Caco-2 (cell line): ENCODE data around the gene RUNX2. TPM values are rescaled to one million over a fixed set of nuclear protein-coding genes. Genes with fewer than 3 reads are reported as not detected.

Experiments used
- BruUV-seq: library from RNA; stranded (reverse); fragments of 400-500 nt; replicated peaks from 2 replicates; lab custom pipeline; 2021; lab: Mats Ljungman, UMichigan
- CTCF ChIA-PET: fragments of 300-600 bp; sonication (Branson Sonifier 250); formaldehyde crosslinking; loops from one replicate; lab custom pipeline; 2022; ENCODE audit warnings: antibody characterized with exemption; lab: Charles Lee
- POLR2A ChIA-PET: fragments of 300-600 bp; sonication (Branson Sonifier 250); formaldehyde crosslinking; loops from one replicate; lab custom pipeline; 2022; ENCODE audit warnings: antibody characterized with exemption; lab: Charles Lee
- DNase-seq, 2 experiments: peaks; one replicate each; pipeline versions ENCODE4 v3.0.0 to v3.0.0-alpha.2; 2020 to 2022
- H3K27me3 ChIP-seq: replicated peaks from 2 replicates; pipeline ENCODE4 v1.6.0; 2011; ENCODE audit warnings: low read length; ENCODE audit not compliant: control insufficient read depth, insufficient read depth
- H3K36me3 ChIP-seq: 2 replicates; pipeline ENCODE4 v1.5.1; 2011; ENCODE audit warnings: low read length; ENCODE audit not compliant: control insufficient read depth, insufficient read depth
- H3K4me1 ChIP-seq: fragments of 250-450 bp; sonication (Bioruptor Pico); 2 replicates; pipeline ENCODE4 v1.5.1; 2020; ENCODE audit warnings: mild to moderate bottlenecking
- H3K4me3 ChIP-seq: 2 replicates; pipeline ENCODE4 v1.5.1; 2011; ENCODE audit warnings: low read depth, mild to moderate bottlenecking, control low read depth, low read length
- H3K9me3 ChIP-seq: fragments of 250-450 bp; sonication (Bioruptor Pico); 2 replicates; pipeline ENCODE4 v1.5.1; 2020; ENCODE audit warnings: mild to moderate bottlenecking, moderate library complexity
- H3K27ac Mint-ChIP-seq: one replicate; pipeline ENCODE4 v1.8.0; 2022; ENCODE audit warnings: mixed read lengths; ENCODE audit not compliant: unreplicated experiment
- H3K27me3 Mint-ChIP-seq: one replicate; pipeline ENCODE4 v1.8.0; 2022; ENCODE audit warnings: mixed read lengths; ENCODE audit not compliant: insufficient read depth, unreplicated experiment
- H3K36me3 Mint-ChIP-seq: one replicate; pipeline ENCODE4 v1.8.0; 2022; ENCODE audit warnings: mild to moderate bottlenecking, mixed read lengths; ENCODE audit not compliant: insufficient read depth, unreplicated experiment
- H3K4me1 Mint-ChIP-seq: one replicate; pipeline ENCODE4 v1.8.0; 2022; ENCODE audit warnings: low read depth, mixed read lengths; ENCODE audit not compliant: unreplicated experiment
- H3K4me3 Mint-ChIP-seq: one replicate; pipeline ENCODE4 v1.8.0; 2022; ENCODE audit warnings: mild to moderate bottlenecking, moderate library complexity, mixed read lengths; ENCODE audit not compliant: unreplicated experiment
- H3K9me3 Mint-ChIP-seq: one replicate; pipeline ENCODE4 v1.8.0; 2022; ENCODE audit warnings: mixed read lengths; ENCODE audit not compliant: unreplicated experiment
- intact Hi-C: fragments of 100-400 bp; cut with micrococcal nuclease; formaldehyde crosslinking; loops from one replicate; pipeline ENCODE4 v1.10.0; 2022; ENCODE audit not compliant: unreplicated experiment
- total RNA-seq: library from RNA; stranded (reverse); gene quantifications from 2 replicates; pipeline ENCODE4 v1.2.3, GENCODE V29; 2022
- TF ChIP-seq, protein P1 (sequence below), 2 experiments: fragments of 200-600 bp in 1 of 2; IDR thresholded peaks; 1 replicate in 1 of 2; 2 replicates in 1 of 2; pipeline versions ENCODE4 v1.5.1 to v1.8.0; 2011 to 2022; ENCODE audit warnings: antibody characterized with exemption in 1 of 2, control low read depth in 1 of 2, inconsistent platforms in 1 of 2, low read depth in 1 of 2, low read length in 1 of 2, mild to moderate bottlenecking in 1 of 2, moderate library complexity in 1 of 2; ENCODE audit not compliant: insufficient read depth in 1 of 2, severe bottlenecking in 1 of 2, unreplicated experiment in 1 of 2

The RUNX2 gene
- total RNA-seq, 1 experiment from 2014 or later, result not detected

DNA sequence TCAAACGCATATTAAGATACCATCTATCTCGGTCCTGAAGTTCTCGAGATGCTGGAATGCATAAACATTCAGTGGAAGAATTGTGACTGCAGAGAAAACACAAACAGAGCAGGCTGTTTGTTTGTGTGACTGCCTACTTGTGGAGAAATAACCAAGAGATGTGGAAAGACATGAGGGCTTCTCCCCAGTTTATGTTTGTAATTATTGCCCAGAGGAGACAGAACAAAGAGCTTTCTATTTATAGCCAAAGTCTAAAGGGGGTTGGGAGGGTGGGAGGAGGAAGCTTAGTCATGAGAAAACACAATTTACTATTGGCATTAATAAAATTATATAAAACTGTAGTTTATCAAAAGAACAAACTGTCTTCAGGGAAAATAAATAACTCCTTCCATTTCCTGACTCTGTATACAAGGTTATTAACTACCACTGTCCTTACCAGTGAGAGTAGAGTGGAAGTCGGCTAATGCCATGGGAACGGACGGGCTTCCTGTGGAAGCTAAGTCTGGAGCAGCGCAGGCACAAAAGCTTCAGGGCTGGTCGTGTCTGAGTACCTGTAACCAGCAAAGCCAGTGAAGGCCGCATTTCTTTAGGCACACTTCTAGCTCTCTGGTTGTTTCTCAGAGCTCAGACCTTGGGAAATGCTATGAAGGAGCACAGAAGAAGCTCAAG is 249.8 kb downstream of the RUNX2 start:
- Mint-ChIP-seq H3K27me3 (no peaks in the 10 kb centered on the region), H3K4me1 (no peaks in the 10 kb centered on the region), H3K36me3 (no peaks in the 10 kb centered on the region), H3K9me3 (peaks cover 9% of the 10 kb centered on the region), H3K4me3 (no peak overlapping the region), H3K27ac (no peak overlapping the region)
- TF ChIP-seq, protein P1, sequence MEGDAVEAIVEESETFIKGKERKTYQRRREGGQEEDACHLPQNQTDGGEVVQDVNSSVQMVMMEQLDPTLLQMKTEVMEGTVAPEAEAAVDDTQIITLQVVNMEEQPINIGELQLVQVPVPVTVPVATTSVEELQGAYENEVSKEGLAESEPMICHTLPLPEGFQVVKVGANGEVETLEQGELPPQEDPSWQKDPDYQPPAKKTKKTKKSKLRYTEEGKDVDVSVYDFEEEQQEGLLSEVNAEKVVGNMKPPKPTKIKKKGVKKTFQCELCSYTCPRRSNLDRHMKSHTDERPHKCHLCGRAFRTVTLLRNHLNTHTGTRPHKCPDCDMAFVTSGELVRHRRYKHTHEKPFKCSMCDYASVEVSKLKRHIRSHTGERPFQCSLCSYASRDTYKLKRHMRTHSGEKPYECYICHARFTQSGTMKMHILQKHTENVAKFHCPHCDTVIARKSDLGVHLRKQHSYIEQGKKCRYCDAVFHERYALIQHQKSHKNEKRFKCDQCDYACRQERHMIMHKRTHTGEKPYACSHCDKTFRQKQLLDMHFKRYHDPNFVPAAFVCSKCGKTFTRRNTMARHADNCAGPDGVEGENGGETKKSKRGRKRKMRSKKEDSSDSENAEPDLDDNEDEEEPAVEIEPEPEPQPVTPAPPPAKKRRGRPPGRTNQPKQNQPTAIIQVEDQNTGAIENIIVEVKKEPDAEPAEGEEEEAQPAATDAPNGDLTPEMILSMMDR (IDR thresholded peaks at IDR 0.05; ENCODE audit: insufficient read depth in 1 of 2, low read depth in 1 of 2, low read length in 1 of 2, severe bottlenecking in 1 of 2, unreplicated experiment in 1 of 2), result no peak
- Histone ChIP-seq H3K27me3 (no peaks in the 10 kb centered on the region), H3K36me3 (no peaks in the 10 kb centered on the region), H3K4me1 (no peaks in the 10 kb centered on the region), H3K4me3 (no peak overlapping the region), H3K9me3 (no peaks in the 10 kb centered on the region)
- POLR2A ChIA-PET, result no interaction called here
- no TSS peak for BruUV-seq
- CTCF ChIA-PET, result no interaction called here
- DNase-seq, result no peak
- intact Hi-C loops, result no loop called here

DNA sequence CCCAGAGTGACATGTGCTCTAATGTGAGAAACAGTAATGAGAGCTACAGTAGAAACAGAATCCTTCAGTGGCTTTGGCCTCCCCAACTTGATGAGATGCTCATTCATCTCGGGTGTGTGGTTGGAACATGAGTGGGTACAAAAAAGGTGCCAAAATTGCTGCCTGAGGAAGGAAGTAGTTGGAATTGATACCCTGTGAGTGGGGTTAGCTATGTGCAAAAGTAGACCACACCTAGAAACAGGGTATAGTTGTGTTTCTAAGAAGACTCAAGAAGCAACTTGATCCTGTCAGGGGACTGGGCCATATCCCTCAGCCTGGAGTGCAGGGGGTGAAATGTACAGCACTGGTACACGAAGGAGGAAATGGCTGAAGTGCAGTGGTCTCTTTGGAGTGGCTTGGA is 256.0 kb downstream of the RUNX2 start:
- TF ChIP-seq, protein P1 (IDR thresholded peaks at IDR 0.05; ENCODE audit: insufficient read depth in 1 of 2, low read depth in 1 of 2, low read length in 1 of 2, severe bottlenecking in 1 of 2, unreplicated experiment in 1 of 2), result no peak
- Histone ChIP-seq H3K4me1 (peaks cover 10% of the 10 kb centered on the region), H3K4me3 (no peak overlapping the region), H3K36me3 (no peaks in the 10 kb centered on the region), H3K9me3 (no peaks in the 10 kb centered on the region), H3K27me3 (no peaks in the 10 kb centered on the region)
- intact Hi-C loops, result no loop called here
- Mint-ChIP-seq H3K4me1 (no peaks in the 10 kb centered on the region), H3K27ac (no peak overlapping the region), H3K27me3 (no peaks in the 10 kb centered on the region), H3K9me3 (peaks cover 9% of the 10 kb centered on the region), H3K36me3 (no peaks in the 10 kb centered on the region), H3K4me3 (no peak overlapping the region)
- no peak for DNase-seq
- BruUV-seq, result no TSS peak
- ChIA-PET POLR2A (no interaction called here), CTCF (no interaction called here)

DNA sequence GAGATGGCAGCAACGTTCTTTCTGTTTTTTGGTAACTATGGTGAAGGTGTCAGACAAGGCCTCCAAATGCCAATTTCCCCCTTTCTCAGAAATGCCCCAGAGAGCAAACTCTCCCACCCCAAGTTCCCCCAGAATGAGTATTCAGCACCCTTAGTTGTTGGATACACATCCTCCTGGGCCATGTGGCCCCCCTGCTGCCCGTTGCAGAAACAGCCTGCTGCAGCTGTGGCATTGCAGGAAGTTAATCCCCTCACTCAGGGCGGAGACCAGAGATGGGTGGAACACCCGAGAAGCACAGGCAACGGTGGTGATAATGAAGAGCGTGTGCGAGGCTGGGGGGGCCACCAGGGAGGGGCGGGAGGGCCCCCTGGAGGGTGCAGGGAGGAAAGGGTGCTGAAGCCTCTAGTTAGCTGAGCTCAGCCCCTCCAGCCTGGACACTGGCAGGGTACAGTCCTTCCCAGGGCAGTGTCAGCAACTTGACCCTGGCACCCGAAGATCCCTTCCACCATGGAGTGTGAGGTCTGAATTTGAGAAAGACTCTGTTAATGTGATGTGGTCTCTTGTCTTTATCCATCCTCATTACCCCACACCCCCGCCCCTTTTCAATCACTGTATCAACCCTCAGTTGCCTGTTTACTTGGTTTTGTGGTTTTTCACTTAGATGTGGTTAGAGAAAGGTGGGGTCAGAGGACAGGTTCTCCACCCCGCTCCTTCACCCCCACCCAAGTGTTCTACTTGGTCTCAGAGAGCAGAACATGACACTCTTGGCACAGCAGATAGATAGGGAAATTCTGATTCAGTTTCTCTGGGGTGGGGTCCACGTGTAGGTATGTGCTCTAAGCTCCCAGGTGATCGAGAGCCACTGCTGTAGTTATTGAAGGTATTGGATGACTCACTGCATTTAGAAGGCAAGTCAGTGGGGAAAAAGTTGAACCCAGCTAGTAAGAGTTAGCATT is 258.4 kb downstream of the RUNX2 start:
- CTCF ChIA-PET, result no interaction called here
- no peak overlapping the region for H3K27ac Mint-ChIP-seq
- intact Hi-C loops, result no loop called here
- peaks cover 10% of the 10 kb centered on the region for H3K4me1 ChIP-seq
- no peaks in the 10 kb centered on the region for H3K27me3 ChIP-seq
- H3K4me1 Mint-ChIP-seq, result no peaks in the 10 kb centered on the region
- no peaks in the 10 kb centered on the region for H3K36me3 Mint-ChIP-seq
- POLR2A ChIA-PET, result no interaction called here
- no peak for DNase-seq
- peaks cover 9% of the 10 kb centered on the region for H3K9me3 Mint-ChIP-seq
- no peaks in the 10 kb centered on the region for H3K36me3 ChIP-seq
- H3K4me3 ChIP-seq, result no peak overlapping the region
- no TSS peak for BruUV-seq
- TF ChIP-seq, protein P1 (IDR thresholded peaks at IDR 0.05; ENCODE audit: insufficient read depth in 1 of 2, low read depth in 1 of 2, low read length in 1 of 2, severe bottlenecking in 1 of 2, unreplicated experiment in 1 of 2), result no peak
- H3K4me3 Mint-ChIP-seq, result no peak overlapping the region
- no peaks in the 10 kb centered on the region for H3K27me3 Mint-ChIP-seq
- H3K9me3 ChIP-seq, result no peaks in the 10 kb centered on the region
